GM12878 (cell line): ENCODE data around the gene ADRA2B. TPM values are rescaled to one million over a fixed set of nuclear protein-coding genes. Genes with fewer than 3 reads are reported as not detected.

Source experiments
- CBX3 ChIP-seq: fragments of 200-600 bp; sonication (generic); IDR thresholded peaks from 2 replicates; pipeline ENCODE4 v1.6.1; 2016; ENCODE audit warnings: low read depth, borderline replicate concordance
- CBX5 ChIP-seq: sonication (generic); IDR thresholded peaks from 2 replicates; pipeline ENCODE4 v1.6.1; 2016; ENCODE audit warnings: low read depth, moderate library complexity, mild to moderate bottlenecking, inconsistent platforms
- CREM ChIP-seq: IDR thresholded peaks from 2 replicates; pipeline ENCODE4 v1.6.1; 2014; ENCODE audit warnings: antibody characterized with exemption, low read depth
- MXI1 ChIP-seq: fragments of 150-350 bp; IDR thresholded peaks from 2 replicates; pipeline ENCODE4 v1.6.1; 2011; ENCODE audit warnings: low read depth, mild to moderate bottlenecking, inconsistent platforms, low read length, improper control_type of control experiment
- NR2F1 ChIP-seq: fragments of 450-650 bp; conservative IDR thresholded peaks from 2 replicates; pipeline ENCODE4 v1.6.1; 2017; ENCODE audit warnings: mild to moderate bottlenecking
- POLR2A ChIP-seq: IDR thresholded peaks from 2 replicates; pipeline ENCODE4 v1.6.1; 2011; ENCODE audit warnings: low read depth, mild to moderate bottlenecking, low read length
- RAD21 ChIP-seq: IDR thresholded peaks from 2 replicates; pipeline ENCODE4 v1.6.1; 2011; ENCODE audit warnings: mild to moderate bottlenecking, low read depth, low read length, moderate library complexity; ENCODE audit not compliant: insufficient read depth
- RCOR1 ChIP-seq: conservative IDR thresholded peaks from 2 replicates; pipeline ENCODE4 v1.6.1; 2012; ENCODE audit warnings: low read depth, low read length, improper control_type of control experiment
- SMAD1 ChIP-seq: fragments of 450-650 bp; IDR thresholded peaks from 2 replicates; pipeline ENCODE4 v1.6.1; 2018; ENCODE audit warnings: mild to moderate bottlenecking, low read depth; ENCODE audit not compliant: partially characterized antibody
- ZNF274 ChIP-seq: IDR thresholded peaks from one replicate; pipeline ENCODE4 v1.8.0; 2011; ENCODE audit not compliant: insufficient read length, insufficient read depth
- polyA plus RNA-seq, 11 experiments: library from polyadenylated mRNA; depleted of rRNA in 4 of 11; unstranded in 6 of 11; stranded (reverse) in 5 of 11; fragments of >200 nt; fragmentation: Nextera tagmentation in 4 of 11; fragmentation: Illumina TruSeq in 1 of 11; extraction: Ambion mirVana in 4 of 11; extraction: Trizol in 1 of 11; gene quantifications; 1 replicate in 1 of 11; 2 replicates in 10 of 11; pipeline versions ENCODE4 v1.2.1 to v1.2.3, GENCODE V29; 2011 to 2016; ENCODE audit warnings: inconsistent platforms in 2 of 11, missing spikeins in 2 of 11, low read depth in 1 of 11
- total RNA-seq, 4 experiments: library from RNA; depleted of rRNA in 3 of 4; stranded (reverse); fragments of >200 nt in 3 of 4; fragmentation: Illumina TruSeq in 1 of 4; extraction: Trizol in 1 of 4; gene quantifications; 2 replicates each; pipeline versions ENCODE4 v1.2.1 to v1.2.3, GENCODE V29; 2013 to 2021
- TF ChIP-seq, protein P1 (sequence below): fragments of 450-650 bp; IDR thresholded peaks from 2 replicates; pipeline ENCODE4 v1.6.1; 2017; ENCODE audit warnings: mild to moderate bottlenecking, moderate library complexity
- TF ChIP-seq, protein P2 (sequence below): fragments of 450-650 bp; IDR thresholded peaks from 2 replicates; pipeline ENCODE4 v1.6.1; 2017; ENCODE audit warnings: mild to moderate bottlenecking, low read depth, inconsistent platforms; ENCODE audit not compliant: poor library complexity, severe bottlenecking
- TF ChIP-seq, protein P3 (sequence below): IDR thresholded peaks from 2 replicates; pipeline ENCODE4 v1.6.1; 2011; ENCODE audit warnings: borderline replicate concordance, low read depth, mild to moderate bottlenecking, moderate library complexity, mixed read lengths, low read length; ENCODE audit not compliant: insufficient read depth; ENCODE audit errors: extremely low read length

The ADRA2B gene
- total and polyA plus RNA-seq, 10 of the 15 experiments (the other 5 are each of a cell fraction or from before 2014, with no cell fraction given) = 0.01 to 0.10 (median 0.04) TPM; not detected in 6

DNA sequence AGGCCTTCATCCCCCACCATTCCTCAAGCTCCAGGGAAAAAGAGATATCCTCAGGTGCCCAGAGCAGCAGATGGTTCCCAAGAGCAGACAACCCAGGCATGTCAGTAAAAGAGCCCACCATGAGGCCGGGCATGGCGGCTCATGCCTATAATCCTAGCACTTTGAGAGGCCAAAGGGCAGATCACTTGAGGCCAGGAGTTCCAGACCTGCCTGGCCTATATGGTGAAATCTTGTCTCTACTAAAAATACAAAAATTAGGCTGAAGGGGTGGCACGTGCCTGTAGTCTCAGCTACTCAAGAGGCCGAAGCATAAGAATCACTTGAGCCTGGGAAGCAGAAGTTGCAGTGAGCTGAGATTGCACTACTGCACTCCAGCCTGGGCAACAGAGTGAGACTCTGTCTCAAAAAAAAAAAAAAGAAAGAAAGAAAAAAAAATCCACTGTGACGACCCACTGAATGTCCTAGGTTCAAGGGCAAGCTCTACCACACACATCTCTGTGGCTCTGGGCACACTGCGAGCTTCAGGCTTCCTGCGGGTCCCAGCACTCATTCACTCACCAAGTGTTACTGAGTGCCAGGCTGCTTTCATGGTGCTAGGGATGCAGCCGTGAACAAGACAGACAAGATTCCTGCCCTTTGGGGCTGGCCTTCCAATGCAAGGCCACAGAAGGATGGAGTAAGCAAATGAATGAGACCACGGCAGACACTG is 35.4 kb upstream of the ADRA2B start (continued):
- TF ChIP-seq, protein P1, sequence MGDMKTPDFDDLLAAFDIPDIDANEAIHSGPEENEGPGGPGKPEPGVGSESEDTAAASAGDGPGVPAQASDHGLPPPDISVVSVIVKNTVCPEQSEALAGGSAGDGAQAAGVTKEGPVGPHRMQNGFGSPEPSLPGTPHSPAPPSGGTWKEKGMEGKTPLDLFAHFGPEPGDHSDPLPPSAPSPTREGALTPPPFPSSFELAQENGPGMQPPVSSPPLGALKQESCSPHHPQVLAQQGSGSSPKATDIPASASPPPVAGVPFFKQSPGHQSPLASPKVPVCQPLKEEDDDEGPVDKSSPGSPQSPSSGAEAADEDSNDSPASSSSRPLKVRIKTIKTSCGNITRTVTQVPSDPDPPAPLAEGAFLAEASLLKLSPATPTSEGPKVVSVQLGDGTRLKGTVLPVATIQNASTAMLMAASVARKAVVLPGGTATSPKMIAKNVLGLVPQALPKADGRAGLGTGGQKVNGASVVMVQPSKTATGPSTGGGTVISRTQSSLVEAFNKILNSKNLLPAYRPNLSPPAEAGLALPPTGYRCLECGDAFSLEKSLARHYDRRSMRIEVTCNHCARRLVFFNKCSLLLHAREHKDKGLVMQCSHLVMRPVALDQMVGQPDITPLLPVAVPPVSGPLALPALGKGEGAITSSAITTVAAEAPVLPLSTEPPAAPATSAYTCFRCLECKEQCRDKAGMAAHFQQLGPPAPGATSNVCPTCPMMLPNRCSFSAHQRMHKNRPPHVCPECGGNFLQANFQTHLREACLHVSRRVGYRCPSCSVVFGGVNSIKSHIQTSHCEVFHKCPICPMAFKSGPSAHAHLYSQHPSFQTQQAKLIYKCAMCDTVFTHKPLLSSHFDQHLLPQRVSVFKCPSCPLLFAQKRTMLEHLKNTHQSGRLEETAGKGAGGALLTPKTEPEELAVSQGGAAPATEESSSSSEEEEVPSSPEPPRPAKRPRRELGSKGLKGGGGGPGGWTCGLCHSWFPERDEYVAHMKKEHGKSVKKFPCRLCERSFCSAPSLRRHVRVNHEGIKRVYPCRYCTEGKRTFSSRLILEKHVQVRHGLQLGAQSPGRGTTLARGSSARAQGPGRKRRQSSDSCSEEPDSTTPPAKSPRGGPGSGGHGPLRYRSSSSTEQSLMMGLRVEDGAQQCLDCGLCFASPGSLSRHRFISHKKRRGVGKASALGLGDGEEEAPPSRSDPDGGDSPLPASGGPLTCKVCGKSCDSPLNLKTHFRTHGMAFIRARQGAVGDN = no peak
- TF ChIP-seq MXI1 = no peak
- TF ChIP-seq RCOR1 = no peak
- TF ChIP-seq ZNF274 = no peak
- TF ChIP-seq, protein P2, sequence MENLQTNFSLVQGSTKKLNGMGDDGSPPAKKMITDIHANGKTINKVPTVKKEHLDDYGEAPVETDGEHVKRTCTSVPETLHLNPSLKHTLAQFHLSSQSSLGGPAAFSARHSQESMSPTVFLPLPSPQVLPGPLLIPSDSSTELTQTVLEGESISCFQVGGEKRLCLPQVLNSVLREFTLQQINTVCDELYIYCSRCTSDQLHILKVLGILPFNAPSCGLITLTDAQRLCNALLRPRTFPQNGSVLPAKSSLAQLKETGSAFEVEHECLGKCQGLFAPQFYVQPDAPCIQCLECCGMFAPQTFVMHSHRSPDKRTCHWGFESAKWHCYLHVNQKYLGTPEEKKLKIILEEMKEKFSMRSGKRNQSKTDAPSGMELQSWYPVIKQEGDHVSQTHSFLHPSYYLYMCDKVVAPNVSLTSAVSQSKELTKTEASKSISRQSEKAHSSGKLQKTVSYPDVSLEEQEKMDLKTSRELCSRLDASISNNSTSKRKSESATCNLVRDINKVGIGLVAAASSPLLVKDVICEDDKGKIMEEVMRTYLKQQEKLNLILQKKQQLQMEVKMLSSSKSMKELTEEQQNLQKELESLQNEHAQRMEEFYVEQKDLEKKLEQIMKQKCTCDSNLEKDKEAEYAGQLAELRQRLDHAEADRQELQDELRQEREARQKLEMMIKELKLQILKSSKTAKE = no peak
- no peak for TF ChIP-seq CREM
- no peak for TF ChIP-seq SMAD1
- TF ChIP-seq CBX3 = no peak
- TF ChIP-seq, protein P3, sequence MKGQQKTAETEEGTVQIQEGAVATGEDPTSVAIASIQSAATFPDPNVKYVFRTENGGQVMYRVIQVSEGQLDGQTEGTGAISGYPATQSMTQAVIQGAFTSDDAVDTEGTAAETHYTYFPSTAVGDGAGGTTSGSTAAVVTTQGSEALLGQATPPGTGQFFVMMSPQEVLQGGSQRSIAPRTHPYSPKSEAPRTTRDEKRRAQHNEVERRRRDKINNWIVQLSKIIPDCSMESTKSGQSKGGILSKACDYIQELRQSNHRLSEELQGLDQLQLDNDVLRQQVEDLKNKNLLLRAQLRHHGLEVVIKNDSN = no peak
- no peak for TF ChIP-seq CBX5
- no peak for TF ChIP-seq NR2F1
- no peak for TF ChIP-seq POLR2A
- TF ChIP-seq RAD21 = no peak
